Measurements from ENCODE around the gene GLIS1.

Gene GLIS1

GRCh38 chr1:53553734-53554509 is 185.0 kb downstream of the GLIS1 start:
- Histone ChIP-seq H3K79me2 (ENCODE audit: insufficient read depth, low read length) (no peaks in the 10 kb centered on the region), H3K4me3 (ENCODE audit: low read depth in 1 of 2, low read length in 2 of 2) (no peak overlapping the region), H3K27me3 (ENCODE audit: insufficient read depth, low read length, poor library complexity) (peaks cover 5% of the 10 kb centered on the region), H3K9me3 (ENCODE audit: insufficient read depth, low read length, severe bottlenecking) (no peaks in the 10 kb centered on the region), H3K27ac (ENCODE audit: low read length) (no peak overlapping the region), H4K20me1 (ENCODE audit: insufficient read depth, low read length) (no peaks in the 10 kb centered on the region; the same call in 1 of the 2 replicates), H2AFZ (ENCODE audit: low read depth, low read length) (no peak overlapping the region), H3K4me1 (ENCODE audit: insufficient read depth, low read length) (no peaks in the 10 kb centered on the region), H3K4me2 (ENCODE audit: insufficient read depth, low read length) (no peak overlapping the region), H3K36me3 (ENCODE audit: insufficient read depth, low read length) (no peaks in the 10 kb centered on the region), H3K9ac (ENCODE audit: low read depth, low read length) (no peak overlapping the region)
- DNase-seq, result no peak
- TF ChIP-seq, protein P1, sequence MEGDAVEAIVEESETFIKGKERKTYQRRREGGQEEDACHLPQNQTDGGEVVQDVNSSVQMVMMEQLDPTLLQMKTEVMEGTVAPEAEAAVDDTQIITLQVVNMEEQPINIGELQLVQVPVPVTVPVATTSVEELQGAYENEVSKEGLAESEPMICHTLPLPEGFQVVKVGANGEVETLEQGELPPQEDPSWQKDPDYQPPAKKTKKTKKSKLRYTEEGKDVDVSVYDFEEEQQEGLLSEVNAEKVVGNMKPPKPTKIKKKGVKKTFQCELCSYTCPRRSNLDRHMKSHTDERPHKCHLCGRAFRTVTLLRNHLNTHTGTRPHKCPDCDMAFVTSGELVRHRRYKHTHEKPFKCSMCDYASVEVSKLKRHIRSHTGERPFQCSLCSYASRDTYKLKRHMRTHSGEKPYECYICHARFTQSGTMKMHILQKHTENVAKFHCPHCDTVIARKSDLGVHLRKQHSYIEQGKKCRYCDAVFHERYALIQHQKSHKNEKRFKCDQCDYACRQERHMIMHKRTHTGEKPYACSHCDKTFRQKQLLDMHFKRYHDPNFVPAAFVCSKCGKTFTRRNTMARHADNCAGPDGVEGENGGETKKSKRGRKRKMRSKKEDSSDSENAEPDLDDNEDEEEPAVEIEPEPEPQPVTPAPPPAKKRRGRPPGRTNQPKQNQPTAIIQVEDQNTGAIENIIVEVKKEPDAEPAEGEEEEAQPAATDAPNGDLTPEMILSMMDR (IDR thresholded peaks at IDR 0.05; ENCODE audit: borderline replicate concordance, extremely low read depth, low read length, poor library complexity, severe bottlenecking), result no peak
- no peak for TF ChIP-seq EZH2 (IDR thresholded peaks at IDR 0.05; ENCODE audit: borderline replicate concordance, low read depth, low read length, severe bottlenecking)
- peak; percentile 42; the same call in 1 of the 3 replicates for ATAC-seq (ENCODE audit: insufficient read depth, low read depth)

- no peaks in the 10 kb centered on the region for H3K79me2 ChIP-seq (ENCODE audit: insufficient read depth, low read length)
- ATAC-seq (ENCODE audit: insufficient read depth, low read depth), result no peak
- no peak overlapping the region for H3K4me3 ChIP-seq (ENCODE audit: low read depth in 1 of 2, low read length in 2 of 2)
- no peak for DNase-seq
- no peaks in the 10 kb centered on the region for H3K4me1 ChIP-seq (ENCODE audit: insufficient read depth, low read length)
- no peak overlapping the region for H3K4me2 ChIP-seq (ENCODE audit: insufficient read depth, low read length)
- no peak overlapping the region for H3K9ac ChIP-seq (ENCODE audit: low read depth, low read length)
- no peak overlapping the region for H2AFZ ChIP-seq (ENCODE audit: low read depth, low read length)
- peaks cover 8% of the 10 kb centered on the region for H3K27me3 ChIP-seq (ENCODE audit: insufficient read depth, low read length, poor library complexity)
- no peak overlapping the region for H3K27ac ChIP-seq (ENCODE audit: low read length)
- no peak for TF ChIP-seq EZH2 (IDR thresholded peaks at IDR 0.05; ENCODE audit: borderline replicate concordance, low read depth, low read length, severe bottlenecking)
- TF ChIP-seq, protein P1 (IDR thresholded peaks at IDR 0.05; ENCODE audit: borderline replicate concordance, extremely low read depth, low read length, poor library complexity, severe bottlenecking), result no peak
- H3K9me3 ChIP-seq (ENCODE audit: insufficient read depth, low read length, severe bottlenecking), result no peaks in the 10 kb centered on the region
- H4K20me1 ChIP-seq (ENCODE audit: insufficient read depth, low read length), result no peaks in the 10 kb centered on the region; the same call in 1 of the 2 replicates
- no peaks in the 10 kb centered on the region for H3K36me3 ChIP-seq (ENCODE audit: insufficient read depth, low read length)
Observed at GRCh38 chr1:53552981-53553733, 185.8 kb downstream of the GLIS1 start.

DNA sequence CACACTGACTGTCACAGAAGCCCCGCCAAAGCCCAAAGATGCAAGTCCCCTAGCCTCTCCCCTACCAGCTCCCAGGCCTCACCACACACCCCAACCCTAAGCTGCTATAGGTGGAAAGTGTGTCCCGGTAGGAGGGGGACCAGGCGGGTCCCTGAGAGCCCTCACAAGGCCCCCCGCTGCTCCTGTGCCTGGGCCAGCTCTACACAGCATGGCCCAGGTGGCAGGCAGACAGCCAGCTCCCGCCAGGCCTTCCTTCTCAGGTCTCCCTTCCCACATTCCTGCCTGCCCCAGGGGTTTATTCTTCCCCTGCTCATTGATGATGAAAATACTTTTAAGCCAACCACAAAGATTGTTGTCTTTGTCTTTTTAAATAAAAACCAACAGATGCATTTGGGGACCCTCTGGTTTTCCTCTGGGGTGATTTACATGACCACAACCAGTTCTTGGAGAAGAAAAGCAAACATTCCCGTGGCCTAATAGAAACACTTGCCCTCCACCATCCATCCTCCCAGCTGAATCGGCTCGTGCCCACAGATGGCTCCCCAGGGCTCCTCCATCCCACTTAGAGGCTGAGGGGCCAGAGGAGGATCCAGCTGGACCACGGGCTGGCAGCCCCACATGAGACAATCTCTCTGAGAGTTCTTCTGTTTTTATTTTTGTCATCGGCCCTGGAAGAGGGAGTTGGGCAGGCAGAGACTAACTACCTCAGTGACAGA is 186.7 kb downstream of the GLIS1 start:
- Histone ChIP-seq H3K27ac (ENCODE audit: low read length) (no peak overlapping the region), H2AFZ (ENCODE audit: low read depth, low read length) (no peak overlapping the region), H4K20me1 (ENCODE audit: insufficient read depth, low read length) (no peaks in the 10 kb centered on the region; the same call in 1 of the 2 replicates), H3K27me3 (ENCODE audit: insufficient read depth, low read length, poor library complexity) (peaks cover 9% of the 10 kb centered on the region), H3K9ac (ENCODE audit: low read depth, low read length) (no peak overlapping the region), H3K9me3 (ENCODE audit: insufficient read depth, low read length, severe bottlenecking) (no peaks in the 10 kb centered on the region), H3K36me3 (ENCODE audit: insufficient read depth, low read length) (no peaks in the 10 kb centered on the region), H3K4me2 (ENCODE audit: insufficient read depth, low read length) (no peak overlapping the region), H3K4me3 (ENCODE audit: low read depth in 1 of 2, low read length in 2 of 2) (no peak overlapping the region), H3K4me1 (ENCODE audit: insufficient read depth, low read length) (no peaks in the 10 kb centered on the region), H3K79me2 (ENCODE audit: insufficient read depth, low read length) (no peaks in the 10 kb centered on the region)
- DNase-seq (no peak), ATAC-seq (ENCODE audit: insufficient read depth, low read depth) (no peak; the same call in 2 of the 3 replicates)
- no peak for TF ChIP-seq EZH2 (IDR thresholded peaks at IDR 0.05; ENCODE audit: borderline replicate concordance, low read depth, low read length, severe bottlenecking)
- TF ChIP-seq, protein P1 (IDR thresholded peaks at IDR 0.05; ENCODE audit: borderline replicate concordance, extremely low read depth, low read length, poor library complexity, severe bottlenecking), result no peak

Data from DND-41 (cell line).